Astrocyte of the spinal cord (primary cell): ENCODE data around the gene C6orf89.

Experiments
- DNase-seq: peaks from one replicate; pipeline ENCODE4 v3.0.0; 2011; ENCODE audit warnings: low read depth, low spot score
- H3K4me3 ChIP-seq: 2 replicates; pipeline ENCODE4 v1.5.1; 2011; ENCODE audit warnings: low read depth, mild to moderate bottlenecking, low read length, moderate library complexity
- in situ Hi-C: cut with HindIII; loops from 2 replicates; pipeline ENCODE4 v1.10.0; 2017; ENCODE audit warnings: low sequenced_read_pairs
- TF ChIP-seq, protein P1 (sequence below): IDR thresholded peaks from 2 replicates; pipeline ENCODE4 v1.5.1; 2012; ENCODE audit warnings: low read depth, mild to moderate bottlenecking, low read length, inconsistent platforms

Gene C6orf89

DNA sequence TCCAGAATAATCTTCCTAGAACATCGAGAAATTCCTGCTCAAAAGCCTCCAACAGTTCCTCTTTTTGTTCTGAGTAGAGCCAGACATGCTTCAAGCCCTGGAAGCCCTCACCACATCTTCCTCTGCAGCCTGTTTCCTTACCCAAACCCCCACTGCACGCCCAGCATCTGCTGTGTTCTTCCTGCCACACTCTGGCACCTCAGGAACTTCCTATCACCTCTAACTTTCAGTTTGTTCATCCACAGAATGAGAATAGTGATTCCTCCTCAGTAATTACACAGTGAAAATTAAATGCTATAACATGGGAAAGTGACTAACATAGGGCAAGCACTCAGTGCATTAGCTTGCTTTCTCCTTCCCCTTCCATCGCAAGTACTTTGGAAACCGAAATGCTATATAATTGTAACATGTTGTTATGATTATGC, 26.3 kb downstream of the C6orf89 start:
- in situ Hi-C loops = no loop called here
- no peak for DNase-seq
- TF ChIP-seq, protein P1, sequence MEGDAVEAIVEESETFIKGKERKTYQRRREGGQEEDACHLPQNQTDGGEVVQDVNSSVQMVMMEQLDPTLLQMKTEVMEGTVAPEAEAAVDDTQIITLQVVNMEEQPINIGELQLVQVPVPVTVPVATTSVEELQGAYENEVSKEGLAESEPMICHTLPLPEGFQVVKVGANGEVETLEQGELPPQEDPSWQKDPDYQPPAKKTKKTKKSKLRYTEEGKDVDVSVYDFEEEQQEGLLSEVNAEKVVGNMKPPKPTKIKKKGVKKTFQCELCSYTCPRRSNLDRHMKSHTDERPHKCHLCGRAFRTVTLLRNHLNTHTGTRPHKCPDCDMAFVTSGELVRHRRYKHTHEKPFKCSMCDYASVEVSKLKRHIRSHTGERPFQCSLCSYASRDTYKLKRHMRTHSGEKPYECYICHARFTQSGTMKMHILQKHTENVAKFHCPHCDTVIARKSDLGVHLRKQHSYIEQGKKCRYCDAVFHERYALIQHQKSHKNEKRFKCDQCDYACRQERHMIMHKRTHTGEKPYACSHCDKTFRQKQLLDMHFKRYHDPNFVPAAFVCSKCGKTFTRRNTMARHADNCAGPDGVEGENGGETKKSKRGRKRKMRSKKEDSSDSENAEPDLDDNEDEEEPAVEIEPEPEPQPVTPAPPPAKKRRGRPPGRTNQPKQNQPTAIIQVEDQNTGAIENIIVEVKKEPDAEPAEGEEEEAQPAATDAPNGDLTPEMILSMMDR = no peak
- no peak overlapping the region for H3K4me3 ChIP-seq

DNA sequence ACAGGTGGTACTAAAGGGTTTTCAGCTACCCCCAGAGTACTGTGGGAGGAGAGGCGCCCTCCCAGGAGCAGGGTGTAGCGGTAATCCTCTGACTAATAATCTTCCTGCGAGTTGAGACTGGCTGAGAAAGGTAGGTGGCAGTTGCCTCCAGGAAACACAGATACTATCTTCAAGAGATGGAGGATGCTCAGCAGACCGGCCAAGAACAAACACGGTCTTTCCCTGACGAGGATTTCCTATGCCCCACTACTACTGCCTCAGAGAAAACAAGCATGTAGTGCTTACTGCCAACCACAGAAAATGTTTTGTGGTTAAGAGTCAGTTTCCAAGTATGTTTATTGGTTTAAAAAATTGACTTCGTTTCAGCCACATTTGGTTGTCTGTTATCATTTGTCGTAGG, 26.8 kb downstream of the C6orf89 start:
- in situ Hi-C loops = no loop called here

DNA sequence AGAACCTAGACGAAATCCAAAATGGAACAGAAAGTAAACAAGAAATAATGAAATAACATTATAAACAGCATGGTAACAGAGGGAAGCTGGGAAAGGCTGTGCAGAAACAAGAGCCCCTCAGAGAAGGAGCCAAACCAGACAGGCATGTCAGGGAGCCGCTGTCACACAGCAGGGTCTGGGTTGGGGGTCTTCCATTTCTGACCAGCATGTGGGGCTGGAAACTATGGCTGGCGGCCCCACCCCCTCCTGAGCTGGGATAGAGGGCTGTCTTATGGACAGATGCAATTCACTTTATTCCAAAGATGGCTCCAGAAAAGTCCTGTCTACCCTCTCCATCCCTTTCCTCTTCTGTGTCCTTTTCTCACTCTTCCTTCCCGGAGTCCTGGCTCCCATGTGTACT, 27.3 kb downstream of the C6orf89 start:
- TF ChIP-seq, protein P1 = no peak
- no peak overlapping the region for H3K4me3 ChIP-seq
- in situ Hi-C loops = no loop called here
- no peak for DNase-seq

More for the DNA sequence above, 26.8 kb downstream of the C6orf89 start:
- TF ChIP-seq, protein P1 = no peak
- peak; percentile 88 for DNase-seq
- H3K4me3 ChIP-seq = no peak overlapping the region

DNA sequence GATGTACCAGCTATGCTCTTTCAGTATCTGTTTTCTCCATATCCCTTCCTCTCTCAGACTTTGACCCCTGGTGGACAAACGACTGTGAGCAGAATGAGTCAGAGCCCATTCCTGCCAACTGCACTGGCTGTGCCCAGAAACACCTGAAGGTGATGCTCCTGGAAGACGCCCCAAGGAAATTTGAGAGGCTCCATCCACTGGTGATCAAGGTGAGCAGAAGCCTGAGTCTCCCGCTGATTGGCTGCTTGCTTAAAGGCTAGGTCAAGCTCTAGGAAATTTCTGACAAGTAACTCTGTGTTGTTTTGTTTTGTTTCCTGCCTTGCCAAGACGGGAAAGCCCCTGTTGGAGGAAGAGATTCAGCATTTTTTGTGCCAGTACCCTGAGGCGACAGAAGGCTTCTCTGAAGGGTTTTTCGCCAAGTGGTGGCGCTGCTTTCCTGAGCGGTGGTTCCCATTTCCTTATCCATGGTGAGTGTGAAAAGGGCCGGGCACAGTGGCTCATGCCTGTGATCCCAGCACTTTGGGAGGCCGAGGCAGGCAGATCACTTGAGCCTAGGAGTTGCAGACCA, 28.6 kb downstream of the C6orf89 start:
- DNase-seq = peak; percentile 55
- in situ Hi-C loops = no loop called here
- TF ChIP-seq, protein P1 = peak; percentile 40
- no peak overlapping the region for H3K4me3 ChIP-seq

DNA sequence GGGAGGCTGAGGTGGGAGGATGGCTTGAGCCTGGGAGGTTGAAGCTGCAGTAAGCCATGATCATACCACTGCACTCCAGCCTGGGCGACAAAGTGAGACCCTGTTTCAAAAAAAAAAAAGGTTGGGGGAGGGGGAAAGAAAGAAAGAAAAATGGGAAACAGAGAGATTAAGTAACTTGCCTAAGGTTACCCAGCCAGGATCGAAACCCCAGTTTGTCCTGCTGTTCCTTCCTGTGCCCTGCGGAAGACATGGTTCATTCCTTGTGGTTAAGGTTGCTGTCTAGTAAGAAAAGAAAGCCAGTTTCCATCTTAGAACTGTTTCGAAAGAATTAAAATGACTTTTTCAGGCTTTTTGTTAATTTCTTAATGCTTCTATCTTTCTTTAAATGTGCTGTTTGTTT, 29.8 kb downstream of the C6orf89 start:
- TF ChIP-seq, protein P1 = no peak
- in situ Hi-C loops = no loop called here
- no peak overlapping the region for H3K4me3 ChIP-seq
- no peak for DNase-seq

DNA sequence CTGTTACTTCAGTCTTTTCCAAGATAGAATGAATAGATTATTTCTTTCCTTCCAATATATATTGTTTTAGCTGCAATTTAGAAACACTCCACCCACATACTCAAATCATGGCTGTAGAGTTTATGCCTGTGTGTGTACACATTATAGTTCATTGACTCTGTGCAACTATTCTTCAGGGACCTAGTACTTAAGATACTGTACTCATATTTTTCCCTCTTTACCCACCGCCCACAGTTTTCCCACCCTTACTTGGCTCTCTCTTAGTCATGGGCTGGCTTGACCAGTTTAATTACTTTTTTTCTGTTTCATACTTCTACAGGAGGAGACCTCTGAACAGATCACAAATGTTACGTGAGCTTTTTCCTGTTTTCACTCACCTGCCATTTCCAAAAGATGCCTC, 30.4 kb downstream of the C6orf89 start:
- H3K4me3 ChIP-seq = no peak overlapping the region
- no peak for DNase-seq
- TF ChIP-seq, protein P1 = no peak
- in situ Hi-C loops = no loop called here
